Sigmoid colon (tissue), 7 donors: ENCODE data around the gene GUCY1B1. TPM values are rescaled to one million over a fixed set of nuclear protein-coding genes. Genes with fewer than 3 reads are reported as not detected.

Experiments
- DNase-seq: peaks from one replicate; pipeline ENCODE4 v3.0.0-alpha.2; 2019
- H3K27ac ChIP-seq, 4 donors: fragments of 200-600 bp; sonication (generic); one replicate each; pipeline ENCODE4 v1.5.1; 2016 to 2019; ENCODE audit warnings: mild to moderate bottlenecking in 1 of 4
- H3K27me3 ChIP-seq, 3 donors: fragments of 200-600 bp; sonication (generic); one replicate each; pipeline ENCODE4 v1.5.1; 2019; ENCODE audit warnings: mild to moderate bottlenecking in 1 of 3
- H3K36me3 ChIP-seq, 4 donors: fragments of 200-600 bp; sonication (generic); one replicate each; pipeline ENCODE4 v1.5.1; 2016 to 2019
- H3K4me1 ChIP-seq, 4 donors: fragments of 200-600 bp; sonication (generic); one replicate each; pipeline ENCODE4 v1.5.1; 2017 to 2019
- H3K4me3 ChIP-seq, 4 donors: fragments of 200-600 bp; sonication (generic); one replicate each; pipeline ENCODE4 v1.5.1; 2017 to 2019; ENCODE audit warnings: mild to moderate bottlenecking in 2 of 4, moderate library complexity in 1 of 4
- H3K9me3 ChIP-seq, 4 donors: fragments of 200-600 bp in 3 of 4; sonication (generic) in 3 of 4; one replicate each; pipeline versions ENCODE4 v1.5.1 to v1.6.1; 2013 to 2019
- CTCF ChIP-seq, 4 experiments: fragments of 450-650 bp in 3 of 4; fragments of 200-600 bp in 1 of 4; IDR thresholded peaks; one replicate each; pipeline ENCODE4 v1.5.1; 2016 to 2019; ENCODE audit warnings: antibody characterized with exemption in 4 of 4, mild to moderate bottlenecking in 3 of 4, moderate library complexity in 2 of 4
- EP300 ChIP-seq, 4 donors: sonication (generic); formaldehyde crosslinking; IDR thresholded peaks; one replicate each; pipeline ENCODE4 v1.6.1; 2017; ENCODE audit warnings: antibody characterized with exemption in 4 of 4
- POLR2A ChIP-seq, 2 donors: fragments of 450-650 bp; IDR thresholded peaks; one replicate each; pipeline ENCODE4 v1.6.1; 2016; ENCODE audit warnings: antibody characterized with exemption in 2 of 2, mild to moderate bottlenecking in 2 of 2, moderate library complexity in 2 of 2
- POLR2AphosphoS5 ChIP-seq, 4 donors: sonication (generic); formaldehyde crosslinking; IDR thresholded peaks; one replicate each; pipeline ENCODE4 v1.6.1; 2017; ENCODE audit warnings: antibody characterized with exemption in 4 of 4
- WGBS, 2 donors: extraction: QIAGEN DNeasy Blood & Tissue Kit; methylation state at CpG; one replicate each; pipeline ENCODE4 v1.1.7; 2013; 5-methylcytosine and 5-hydroxymethylcytosine counted together
- intact Hi-C: fragments of 100-400 bp; cut with DNase I; formaldehyde crosslinking; loops from one replicate; pipeline ENCODE4 v1.15.1; 2023
- polyA plus RNA-seq, 3 donors: library from polyadenylated mRNA; stranded (reverse); fragments of 200-250 nt; gene quantifications; one replicate each; pipeline ENCODE4 v1.2.3, GENCODE V29; 2013
- total RNA-seq, 4 donors: library from RNA; depleted of rRNA; stranded (reverse); fragments of >200 nt; gene quantifications; one replicate each; pipeline ENCODE4 v1.1.0, GENCODE V29; 2016
- donor health status: healthy with polysubstance abuse.
- donor health status: Bipolar disorder and iron deficiency.
- donor health status: healthy.

Gene GUCY1B1
- total and polyA plus RNA-seq, 7 donors = 0.92 to 115 (median 45.1) TPM

GRCh38 chr4:155713911-155714310 is 44.9 kb upstream of the GUCY1B1 start:
- 63 to 82% methylated on average over 1 of the region's 1 CpG for WGBS, 2 donors
- DNase-seq = no peak

GRCh38 chr4:155722336-155722735 is 36.5 kb upstream of the GUCY1B1 start:
- Histone ChIP-seq H3K4me3 (no peak overlapping the region), H3K9me3 (no peaks in the 10 kb centered on the region), H3K36me3 (peaks cover 0 to 71% (median 4%) of the 10 kb centered on the region in 4 donors), H3K4me1 (peaks cover 0 to 4% (median 1%) of the 10 kb centered on the region in 4 donors), H3K27ac (no peak overlapping the region), H3K27me3 (no peaks in the 10 kb centered on the region)
- WGBS, 2 donors = 76 to 77% methylated on average over 1 of the region's 1 CpG
- no peak for TF ChIP-seq POLR2A (IDR thresholded peaks at IDR 0.05)
- TF ChIP-seq POLR2AphosphoS5 (IDR thresholded peaks at IDR 0.05) = no peak
- TF ChIP-seq CTCF (IDR thresholded peaks at IDR 0.05) = no peak
- no peak for TF ChIP-seq EP300 (IDR thresholded peaks at IDR 0.05)
- no peak for DNase-seq
- intact Hi-C loops = no loop called here

More at GRCh38 chr4:155713911-155714310, 44.9 kb upstream of the GUCY1B1 start:
- Histone ChIP-seq H3K4me1 (no peaks in the 10 kb centered on the region), H3K36me3 (peaks cover 0 to 76% (median 2%) of the 10 kb centered on the region in 4 donors), H3K27me3 (no peaks in the 10 kb centered on the region), H3K27ac (no peak overlapping the region), H3K9me3 (no peaks in the 10 kb centered on the region), H3K4me3 (no peak overlapping the region)
- intact Hi-C loops = no loop called here
- TF ChIP-seq POLR2AphosphoS5 (IDR thresholded peaks at IDR 0.05) = no peak
- no peak for TF ChIP-seq CTCF (IDR thresholded peaks at IDR 0.05)
- TF ChIP-seq EP300 (IDR thresholded peaks at IDR 0.05) = no peak
- no peak for TF ChIP-seq POLR2A (IDR thresholded peaks at IDR 0.05)

- H3K9me3 ChIP-seq = no peaks in the 10 kb centered on the region
- DNase-seq = no peak
- no peak overlapping the region for H3K27ac ChIP-seq
- 26 to 76% methylated on average over 7 of the region's 7 CpGs for WGBS, 2 donors
- H3K27me3 ChIP-seq = no peaks in the 10 kb centered on the region
- H3K36me3 ChIP-seq = peaks cover 0 to 64% (median 4%) of the 10 kb centered on the region in 4 donors
- no peak for TF ChIP-seq CTCF (IDR thresholded peaks at IDR 0.05)
- TF ChIP-seq POLR2AphosphoS5 (IDR thresholded peaks at IDR 0.05) = no peak
- no peak for TF ChIP-seq EP300 (IDR thresholded peaks at IDR 0.05)
- no peak for TF ChIP-seq POLR2A (IDR thresholded peaks at IDR 0.05)
- no peak overlapping the region for H3K4me3 ChIP-seq
- intact Hi-C loops = no loop called here
- peaks cover 0 to 4% (median 1%) of the 10 kb centered on the region in 4 donors for H3K4me1 ChIP-seq
These were observed 35.9 kb upstream of the GUCY1B1 start for GRCh38 chr4:155722816-155723499.

GRCh38 chr4:155724731-155725130 is 34.1 kb upstream of the GUCY1B1 start:
- Histone ChIP-seq H3K36me3 (peaks cover 0 to 52% (median 4%) of the 10 kb centered on the region in 4 donors), H3K4me1 (peaks cover 0 to 2% (median under 1%) of the 10 kb centered on the region in 4 donors), H3K27me3 (no peaks in the 10 kb centered on the region), H3K4me3 (no peak overlapping the region), H3K9me3 (no peaks in the 10 kb centered on the region), H3K27ac (no peak overlapping the region)
- intact Hi-C loops = no loop called here
- no peak for TF ChIP-seq POLR2A (IDR thresholded peaks at IDR 0.05)
- TF ChIP-seq CTCF (IDR thresholded peaks at IDR 0.05) = no peak
- no peak for TF ChIP-seq POLR2AphosphoS5 (IDR thresholded peaks at IDR 0.05)
- no peak for TF ChIP-seq EP300 (IDR thresholded peaks at IDR 0.05)
- DNase-seq = no peak
- WGBS, 2 donors = 56 to 68% methylated on average over 3 of the region's 3 CpGs
